ENCODE data around the gene RPL27. TPM values are rescaled to one million over a fixed set of nuclear protein-coding genes. Genes with fewer than 3 reads are reported as not detected.

RPL27 gene
- total RNA-seq, 4 donors from 2014 or later: 243 to 836 (median 677) TPM

- in situ Hi-C loops (cut with MboI; ENCODE audit: low pct_ligation_motif_present in 1 of 4, low pct_unique_long_range_greater_than_20kb in 1 of 4, low sequenced_read_pairs in 3 of 4): loop anchor here in 1 of 4 donors (25.0 kb wide), 1 partner anchor 325 kb away; no protein-coding TSS in a partner anchor
Measured at GRCh38 chr17:43011728-43012472, 13.7 kb downstream of the RPL27 start.

GRCh38 chr17:43013296-43013695 is 15.1 kb downstream of the RPL27 start:
- no peak for TF ChIP-seq CTCF (IDR thresholded peaks at IDR 0.05)
- H3K9me3 ChIP-seq: no peaks in the 10 kb centered on the region
- H3K4me1 ChIP-seq: peaks cover 6 to 45% (median 22%) of the 10 kb centered on the region in 4 donors
- H3K27me3 ChIP-seq: no peaks in the 10 kb centered on the region
- 76% methylated on average over 5 of the region's 8 CpGs; no CpG with 5 or more reads in 1 of the 2 donors for WGBS, 2 donors (ENCODE audit: low coverage in 1 of 2)
- in situ Hi-C loops (cut with MboI; ENCODE audit: low pct_ligation_motif_present in 1 of 4, low pct_unique_long_range_greater_than_20kb in 1 of 4, low sequenced_read_pairs in 3 of 4) (loop anchor here in 1 of 4 donors (25.0 kb wide), 1 partner anchor 324 kb away; no protein-coding TSS in a partner anchor), intact Hi-C loops (cut with DNase I; ENCODE audit: low total_unique reads) (loop anchor here (10.0 kb wide), 1 partner anchor 302 kb away; no protein-coding TSS in a partner anchor)
- H3K27ac ChIP-seq: peak overlapping the region in 1 of 4 donors; percentile 60
- H3K36me3 ChIP-seq: no peaks in the 10 kb centered on the region
- H3K4me3 ChIP-seq: no peak overlapping the region
- DNase-seq: no peak

More at GRCh38 chr17:43011728-43012472, 13.7 kb downstream of the RPL27 start:
- peak overlapping the region; percentile 75 to 82 (median 78) for H3K27ac ChIP-seq
- TF ChIP-seq CTCF (IDR thresholded peaks at IDR 0.05) (no peak), EP300 (IDR thresholded peaks at IDR 0.05; ENCODE audit: low read depth) (no peak), POLR2AphosphoS5 (IDR thresholded peaks at IDR 0.05) (no peak), POLR2A (IDR thresholded peaks at IDR 0.05) (no peak)
- no peak overlapping the region for H3K4me3 ChIP-seq
- H3K27me3 ChIP-seq: no peaks in the 10 kb centered on the region
- H3K9me3 ChIP-seq: no peaks in the 10 kb centered on the region
- H3K36me3 ChIP-seq: no peaks in the 10 kb centered on the region
- peaks cover 6 to 55% (median 28%) of the 10 kb centered on the region in 4 donors for H3K4me1 ChIP-seq
- intact Hi-C loops (cut with DNase I; ENCODE audit: low total_unique reads): loop anchor here (10.0 kb wide), 1 partner anchor 303 kb away; no protein-coding TSS in a partner anchor
- DNase-seq: no peak
- WGBS, 2 donors (ENCODE audit: low coverage in 1 of 2): 83 to 96% methylated on average over 5 to 15 of the region's 15 CpGs

- in situ Hi-C loops (cut with MboI; ENCODE audit: low pct_ligation_motif_present in 1 of 4, low pct_unique_long_range_greater_than_20kb in 1 of 4, low sequenced_read_pairs in 3 of 4) (loop anchor here in 1 of 4 donors (25.0 kb wide), 1 partner anchor 323 kb away; no protein-coding TSS in a partner anchor), intact Hi-C loops (cut with DNase I; ENCODE audit: low total_unique reads) (loop anchor here (10.0 kb wide), 1 partner anchor 301 kb away; no protein-coding TSS in a partner anchor)
- Histone ChIP-seq H3K27me3 (no peaks in the 10 kb centered on the region), H3K4me1 (peaks cover 6 to 46% (median 24%) of the 10 kb centered on the region in 4 donors), H3K36me3 (no peaks in the 10 kb centered on the region), H3K9me3 (no peaks in the 10 kb centered on the region), H3K27ac (peak overlapping the region in 3 of 4 donors; percentile 15 to 60 (median 52)), H3K4me3 (no peak overlapping the region)
- DNase-seq: no peak
- WGBS, 2 donors (ENCODE audit: low coverage in 1 of 2): 67 to 81% methylated on average over 1 to 11 of the region's 12 CpGs
- TF ChIP-seq POLR2A (IDR thresholded peaks at IDR 0.05) (no peak), CTCF (IDR thresholded peaks at IDR 0.05) (no peak), EP300 (IDR thresholded peaks at IDR 0.05; ENCODE audit: low read depth) (no peak), POLR2AphosphoS5 (IDR thresholded peaks at IDR 0.05) (no peak)
Measured at GRCh38 chr17:43014020-43014648, 15.9 kb downstream of the RPL27 start.
